Right lobe of liver (tissue), 4 donors: ENCODE results near the gene TRIP12.

Experiments
- POLR2A ChIP-seq: fragments of 450-650 bp; IDR thresholded peaks from one replicate; pipeline ENCODE4 v1.6.1; 2017; ENCODE audit warnings: antibody characterized with exemption, mild to moderate bottlenecking
- TF ChIP-seq, protein P1 (sequence below), 4 donors: fragments of 200-600 bp in 3 of 4; fragments of 450-650 bp in 1 of 4; IDR thresholded peaks; one replicate each; pipeline versions ENCODE4 v1.5.1 to v1.8.0; 2016 to 2022; ENCODE audit warnings: antibody characterized with exemption in 4 of 4, mild to moderate bottlenecking in 2 of 4
- donor health status: DM: no; HTN: no; CAD: no.
- donor health status: DM: no; HTN: no; CAD: no.
- donor health status: DM: no; HTN: yes; CAD: no.

GRCh38 chr2:229922449-229923386 lies 909 bp upstream of the TRIP12 start, which contains the start of gene FBXO36:
- no peak for TF ChIP-seq POLR2A
- TF ChIP-seq, protein P1, sequence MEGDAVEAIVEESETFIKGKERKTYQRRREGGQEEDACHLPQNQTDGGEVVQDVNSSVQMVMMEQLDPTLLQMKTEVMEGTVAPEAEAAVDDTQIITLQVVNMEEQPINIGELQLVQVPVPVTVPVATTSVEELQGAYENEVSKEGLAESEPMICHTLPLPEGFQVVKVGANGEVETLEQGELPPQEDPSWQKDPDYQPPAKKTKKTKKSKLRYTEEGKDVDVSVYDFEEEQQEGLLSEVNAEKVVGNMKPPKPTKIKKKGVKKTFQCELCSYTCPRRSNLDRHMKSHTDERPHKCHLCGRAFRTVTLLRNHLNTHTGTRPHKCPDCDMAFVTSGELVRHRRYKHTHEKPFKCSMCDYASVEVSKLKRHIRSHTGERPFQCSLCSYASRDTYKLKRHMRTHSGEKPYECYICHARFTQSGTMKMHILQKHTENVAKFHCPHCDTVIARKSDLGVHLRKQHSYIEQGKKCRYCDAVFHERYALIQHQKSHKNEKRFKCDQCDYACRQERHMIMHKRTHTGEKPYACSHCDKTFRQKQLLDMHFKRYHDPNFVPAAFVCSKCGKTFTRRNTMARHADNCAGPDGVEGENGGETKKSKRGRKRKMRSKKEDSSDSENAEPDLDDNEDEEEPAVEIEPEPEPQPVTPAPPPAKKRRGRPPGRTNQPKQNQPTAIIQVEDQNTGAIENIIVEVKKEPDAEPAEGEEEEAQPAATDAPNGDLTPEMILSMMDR (IDR thresholded peaks at IDR 0.05): no peak
